Measurements from ENCODE around the gene OXSR1. TPM values are rescaled to one million over a fixed set of nuclear protein-coding genes. Genes with fewer than 3 reads are reported as not detected.

Gene OXSR1
- total RNA-seq, 2 donors from 2014 or later, result 16.1 to 23.7 TPM

GRCh38 chr3:38143511-38143910, 21.8 kb upstream of the OXSR1 start:
- intact Hi-C loops (cut with DNase I), result no loop called here
- peaks cover 16% of the 10 kb centered on the region for H3K4me1 ChIP-seq
- TF ChIP-seq POLR2A (IDR thresholded peaks at IDR 0.05) (no peak), CTCF (IDR thresholded peaks at IDR 0.05) (no peak)
- no peak overlapping the region for H3K4me3 ChIP-seq
- H3K27me3 ChIP-seq, result no peaks in the 10 kb centered on the region
- 64 to 66% methylated on average over 3 of the region's 3 CpGs for WGBS, 2 donors
- ATAC-seq (no peak), DNase-seq (peak in 1 of 4 donors; percentile 5)
- no peak overlapping the region for H3K27ac ChIP-seq
- H3K36me3 ChIP-seq (replicated peaks in 1 of 2; ENCODE audit: insufficient read depth in 1 of 2, low read depth in 2 of 2), result no peaks in the 10 kb centered on the region
- H3K9me3 ChIP-seq, result no peaks in the 10 kb centered on the region

- ATAC-seq, result no peak
- TF ChIP-seq CTCF (IDR thresholded peaks at IDR 0.05), result no peak
- no peak for TF ChIP-seq POLR2A (IDR thresholded peaks at IDR 0.05)
- DNase-seq, result no peak
- H3K27ac ChIP-seq, result no peak overlapping the region
- H3K27me3 ChIP-seq, result no peaks in the 10 kb centered on the region
- no peaks in the 10 kb centered on the region for H3K4me1 ChIP-seq
- H3K9me3 ChIP-seq, result no peaks in the 10 kb centered on the region
- WGBS, 2 donors, result 73 to 75% methylated on average over 2 of the region's 2 CpGs
- no peaks in the 10 kb centered on the region for H3K36me3 ChIP-seq (replicated peaks in 1 of 2; ENCODE audit: insufficient read depth in 1 of 2, low read depth in 2 of 2)
- intact Hi-C loops (cut with DNase I), result no loop called here
- no peak overlapping the region for H3K4me3 ChIP-seq
These were observed 18.8 kb upstream of the OXSR1 start for GRCh38 chr3:38146504-38146903.

GRCh38 chr3:38147421-38147820, 17.9 kb upstream of the OXSR1 start:
- H3K27me3 ChIP-seq, result no peaks in the 10 kb centered on the region
- intact Hi-C loops (cut with DNase I), result no loop called here
- no peaks in the 10 kb centered on the region for H3K9me3 ChIP-seq
- 72 to 95% methylated on average over 3 of the region's 3 CpGs for WGBS, 2 donors
- H3K27ac ChIP-seq, result peak overlapping the region in 1 of 4 donors; percentile 31
- no peak for TF ChIP-seq CTCF (IDR thresholded peaks at IDR 0.05)
- no peak for TF ChIP-seq POLR2A (IDR thresholded peaks at IDR 0.05)
- no peak for DNase-seq
- no peaks in the 10 kb centered on the region for H3K36me3 ChIP-seq (replicated peaks in 1 of 2; ENCODE audit: insufficient read depth in 1 of 2, low read depth in 2 of 2)
- H3K4me1 ChIP-seq, result no peaks in the 10 kb centered on the region
- no peak overlapping the region for H3K4me3 ChIP-seq
- ATAC-seq, result no peak

- H3K27me3 ChIP-seq, result no peaks in the 10 kb centered on the region
- H3K4me3 ChIP-seq, result no peak overlapping the region
- WGBS, 2 donors, result 50 to 79% methylated on average over 5 of the region's 5 CpGs
- no peak for ATAC-seq
- intact Hi-C loops (cut with DNase I), result no loop called here
- H3K27ac ChIP-seq, result peak overlapping the region in 1 of 4 donors; percentile 31
- TF ChIP-seq POLR2A (IDR thresholded peaks at IDR 0.05), result no peak
- no peak for TF ChIP-seq CTCF (IDR thresholded peaks at IDR 0.05)
- H3K4me1 ChIP-seq, result no peaks in the 10 kb centered on the region
- DNase-seq, result no peak
- H3K36me3 ChIP-seq (replicated peaks in 1 of 2; ENCODE audit: insufficient read depth in 1 of 2, low read depth in 2 of 2), result no peaks in the 10 kb centered on the region
- no peaks in the 10 kb centered on the region for H3K9me3 ChIP-seq
These were observed 16.9 kb upstream of the OXSR1 start for GRCh38 chr3:38148311-38148882.

GRCh38 chr3:38149708-38150107, 15.6 kb upstream of the OXSR1 start:
- TF ChIP-seq POLR2A (IDR thresholded peaks at IDR 0.05) (no peak), CTCF (IDR thresholded peaks at IDR 0.05) (no peak)
- intact Hi-C loops (cut with DNase I), result no loop called here
- H3K9me3 ChIP-seq, result no peaks in the 10 kb centered on the region
- WGBS, 2 donors, result 31 to 65% methylated on average over 3 of the region's 3 CpGs
- no peaks in the 10 kb centered on the region for H3K4me1 ChIP-seq
- H3K4me3 ChIP-seq, result no peak overlapping the region
- ATAC-seq (no peak), DNase-seq (no peak)
- H3K27me3 ChIP-seq, result no peaks in the 10 kb centered on the region
- H3K36me3 ChIP-seq (replicated peaks in 1 of 2; ENCODE audit: insufficient read depth in 1 of 2, low read depth in 2 of 2), result no peaks in the 10 kb centered on the region
- H3K27ac ChIP-seq, result no peak overlapping the region

All from body of pancreas (tissue), 4 donors.